Adipocyte (in vitro differentiated cells): ENCODE results near the gene HBQ1.
A peak's percentile ranks its signal among the peaks of the same experiment; 100 is the strongest.
"Not testable (repeated sequence)": the region's sequence is repeated elsewhere in the genome, so short reads cannot be mapped to it uniquely, and the experiment has no call there.

Experiments used
- DNase-seq: peaks from one replicate; pipeline ENCODE4 v3.0.0-alpha.2; 2015; ENCODE audit warnings: low read depth
- H3K27me3 ChIP-seq: replicated peaks from 2 replicates; pipeline ENCODE4 v1.7.0; 2013; ENCODE audit warnings: mild to moderate bottlenecking, low read length, moderate library complexity; ENCODE audit not compliant: control insufficient read depth, insufficient read depth
- H3K36me3 ChIP-seq: 2 replicates; pipeline ENCODE4 v1.7.0; 2013; ENCODE audit warnings: low read length, mild to moderate bottlenecking, moderate library complexity; ENCODE audit not compliant: control insufficient read depth, insufficient read depth, severe bottlenecking
- H3K4me1 ChIP-seq: 2 replicates; pipeline ENCODE4 v1.7.0; 2013; ENCODE audit warnings: mild to moderate bottlenecking, low read length, moderate library complexity; ENCODE audit not compliant: control insufficient read depth, insufficient read depth
- H3K4me3 ChIP-seq: 2 replicates; pipeline ENCODE4 v1.7.0; 2013; ENCODE audit warnings: mild to moderate bottlenecking, low read length, moderate library complexity
- H3K9ac ChIP-seq: 2 replicates; pipeline ENCODE4 v1.7.0; 2013; ENCODE audit warnings: mild to moderate bottlenecking, low read length, moderate library complexity
- H3K9me3 ChIP-seq: 2 replicates; pipeline ENCODE4 v1.7.0; 2013; ENCODE audit warnings: mild to moderate bottlenecking, low read length, moderate library complexity; ENCODE audit not compliant: control insufficient read depth

Gene HBQ1

GRCh38 chr16:163139-163538, 17.1 kb upstream of the HBQ1 start:
- H3K9ac ChIP-seq, DNase-seq, H3K36me3 ChIP-seq, H3K9me3 ChIP-seq, H3K4me3 ChIP-seq, H3K4me1 ChIP-seq: not testable (repeated sequence)
- peaks cover 37% of the 10 kb centered on the region for H3K27me3 ChIP-seq

DNA sequence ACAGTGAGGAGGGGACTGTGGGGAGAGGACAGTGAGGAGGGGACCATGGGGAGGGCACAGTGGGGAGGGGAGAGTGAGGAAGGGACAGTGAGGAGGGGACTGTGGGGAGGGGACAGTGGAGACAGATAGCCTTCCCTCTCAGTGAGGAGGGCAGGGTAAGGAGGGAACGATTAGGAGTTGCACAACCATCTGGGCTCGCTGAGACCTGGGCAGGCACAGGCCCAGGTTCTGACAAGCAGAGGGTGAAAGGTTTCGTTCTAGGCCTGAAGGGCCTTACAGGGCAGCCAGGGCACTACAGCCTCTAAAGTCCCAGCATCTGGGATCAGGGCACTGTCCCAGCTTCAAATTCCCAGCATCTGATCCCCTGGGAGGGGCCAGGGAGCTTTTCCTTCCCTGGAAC, 16.6 kb upstream of the HBQ1 start:
- not testable (repeated sequence) for H3K36me3 ChIP-seq, H3K4me3 ChIP-seq, H3K9me3 ChIP-seq, H3K9ac ChIP-seq, DNase-seq, H3K4me1 ChIP-seq
- H3K27me3 ChIP-seq = peaks cover 39% of the 10 kb centered on the region

GRCh38 chr16:164134-164823, 16.0 kb upstream of the HBQ1 start:
- H3K27me3 ChIP-seq = peaks cover 42% of the 10 kb centered on the region
- not testable (repeated sequence) for H3K9me3 ChIP-seq, H3K4me1 ChIP-seq, H3K4me3 ChIP-seq, DNase-seq, H3K9ac ChIP-seq, H3K36me3 ChIP-seq

DNA sequence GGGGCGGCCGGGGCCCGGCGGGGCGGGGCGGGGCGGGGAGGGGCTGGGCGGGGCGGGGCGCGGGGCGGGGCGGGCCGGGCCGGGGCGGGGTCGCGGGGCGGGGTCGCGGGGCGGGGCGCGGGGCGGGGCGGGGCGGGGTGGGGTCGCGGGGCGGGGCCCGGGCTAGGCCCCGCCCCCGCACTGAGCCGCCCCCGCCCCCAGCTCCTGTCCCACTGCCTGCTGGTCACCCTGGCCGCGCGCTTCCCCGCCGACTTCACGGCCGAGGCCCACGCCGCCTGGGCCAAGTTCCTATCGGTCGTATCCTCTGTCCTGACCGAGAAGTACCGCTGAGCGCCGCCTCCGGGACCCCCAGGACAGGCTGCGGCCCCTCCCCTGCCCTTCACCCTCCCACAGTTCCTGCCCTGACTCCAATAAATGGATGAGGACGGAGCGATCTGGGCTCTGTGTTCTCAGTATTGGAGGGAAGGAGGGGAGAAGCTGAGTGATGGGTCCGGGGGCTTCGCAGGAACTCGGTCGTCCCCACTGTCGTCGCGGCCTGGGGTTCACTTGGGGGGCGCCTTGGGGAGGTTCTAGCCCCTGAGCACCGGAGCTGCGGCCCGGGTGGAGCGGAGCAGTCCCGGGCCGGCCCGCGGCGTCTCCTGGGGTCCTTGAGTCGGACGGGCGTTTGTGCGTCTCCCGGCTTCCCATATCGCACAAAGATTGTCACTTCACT, 15.3 kb upstream of the HBQ1 start:
- no peaks in the 10 kb centered on the region for H3K9me3 ChIP-seq
- no peak for DNase-seq
- H3K27me3 ChIP-seq = peaks cover 40% of the 10 kb centered on the region
- H3K9ac ChIP-seq = no peak overlapping the region
- peaks cover 2% of the 10 kb centered on the region for H3K4me1 ChIP-seq
- no peaks in the 10 kb centered on the region for H3K36me3 ChIP-seq
- no peak overlapping the region for H3K4me3 ChIP-seq

GRCh38 chr16:165539-166374, 14.5 kb upstream of the HBQ1 start, which contains the start of gene HBM:
Gene HBM, plus strand, starts transcription at chr16:165978. Its CDS starts 20 bp downstream, at chr16:165998.
- Histone ChIP-seq H3K9me3 (no peaks in the 10 kb centered on the region), H3K4me3 (no peak within 1 kb of the TSS), H3K4me1 (peaks cover 2% of the 10 kb centered on the region), H3K36me3 (no peaks in the 10 kb centered on the region), H3K27me3 (peaks cover 41% of the 10 kb centered on the region), H3K9ac (no peak within 1 kb of the TSS)
- no peak for DNase-seq

GRCh38 chr16:166375-167121, 13.7 kb upstream of the HBQ1 start:
- Histone ChIP-seq H3K4me3 (no peak overlapping the region), H3K9me3 (no peaks in the 10 kb centered on the region), H3K36me3 (no peaks in the 10 kb centered on the region)

GRCh38 chr16:167122-167690, 13.1 kb upstream of the HBQ1 start:
- no peaks in the 10 kb centered on the region for H3K9me3 ChIP-seq
- H3K36me3 ChIP-seq = no peaks in the 10 kb centered on the region
- peaks cover 2% of the 10 kb centered on the region for H3K4me1 ChIP-seq
- no peak overlapping the region for H3K4me3 ChIP-seq
- DNase-seq = no peak
- H3K27me3 ChIP-seq = peaks cover 37% of the 10 kb centered on the region
- no peak overlapping the region for H3K9ac ChIP-seq

More at GRCh38 chr16:166375-167121, 13.7 kb upstream of the HBQ1 start:
- no peak overlapping the region for H3K9ac ChIP-seq
- peaks cover 2% of the 10 kb centered on the region for H3K4me1 ChIP-seq
- H3K27me3 ChIP-seq = peaks cover 43% of the 10 kb centered on the region
- no peak for DNase-seq

- H3K9ac ChIP-seq = no peak overlapping the region
- peaks cover 2% of the 10 kb centered on the region for H3K4me1 ChIP-seq
- DNase-seq = no peak
- no peak overlapping the region for H3K4me3 ChIP-seq
- H3K36me3 ChIP-seq = no peaks in the 10 kb centered on the region
- H3K9me3 ChIP-seq = no peaks in the 10 kb centered on the region
- peaks cover 33% of the 10 kb centered on the region for H3K27me3 ChIP-seq
Observed at GRCh38 chr16:168424-168823, 11.8 kb upstream of the HBQ1 start.

DNA sequence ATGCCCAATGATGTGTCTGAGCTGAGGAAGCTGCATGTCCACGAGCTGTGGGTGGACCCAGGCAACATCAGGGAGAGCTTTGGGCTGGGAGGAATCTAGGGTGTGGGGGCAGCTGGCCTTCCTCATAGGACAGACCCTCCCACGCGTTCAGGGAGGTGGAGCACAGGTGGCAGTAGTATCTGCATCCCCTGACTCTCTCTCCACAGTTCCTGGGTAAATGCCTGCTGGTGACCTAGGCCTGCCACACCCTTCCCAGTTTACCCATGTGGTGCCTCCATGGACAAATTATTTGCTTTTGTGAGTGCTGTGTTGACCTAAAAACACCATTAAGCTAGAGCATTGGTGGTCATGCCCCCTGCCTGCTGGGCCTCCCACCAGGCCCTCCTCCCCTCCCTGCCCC, 11.2 kb upstream of the HBQ1 start:
- Histone ChIP-seq H3K4me1 (peaks cover 2% of the 10 kb centered on the region), H3K27me3 (peaks cover 33% of the 10 kb centered on the region), H3K4me3 (no peak overlapping the region), H3K9me3 (no peaks in the 10 kb centered on the region), H3K36me3 (no peaks in the 10 kb centered on the region), H3K9ac (no peak overlapping the region)
- no peak for DNase-seq

GRCh38 chr16:170088-170507, 10.2 kb upstream of the HBQ1 start:
- DNase-seq = peak; percentile 20
- peaks cover 36% of the 10 kb centered on the region for H3K27me3 ChIP-seq
- H3K9me3 ChIP-seq, H3K4me1 ChIP-seq, H3K36me3 ChIP-seq, H3K4me3 ChIP-seq, H3K9ac ChIP-seq: not testable (repeated sequence)
